NCI-H460 (cell line): ENCODE data around the gene DPM2. TPM values are rescaled to one million over a fixed set of nuclear protein-coding genes. Genes with fewer than 3 reads are reported as not detected.

Experiments
- DNase-seq: peaks from one replicate; pipeline ENCODE4 v3.0.0-alpha.2; 2016; ENCODE audit warnings: low read depth; ENCODE audit errors: extremely low read depth
- total RNA-seq: library from RNA; depleted of rRNA; stranded (reverse); fragments of >200 nt; shearing (Covaris generic); gene quantifications from 2 replicates; pipeline ENCODE4 v1.2.3, GENCODE V29; 2014

Gene DPM2
- total RNA-seq, 1 experiment from 2014 or later = 31.1 TPM

DNA sequence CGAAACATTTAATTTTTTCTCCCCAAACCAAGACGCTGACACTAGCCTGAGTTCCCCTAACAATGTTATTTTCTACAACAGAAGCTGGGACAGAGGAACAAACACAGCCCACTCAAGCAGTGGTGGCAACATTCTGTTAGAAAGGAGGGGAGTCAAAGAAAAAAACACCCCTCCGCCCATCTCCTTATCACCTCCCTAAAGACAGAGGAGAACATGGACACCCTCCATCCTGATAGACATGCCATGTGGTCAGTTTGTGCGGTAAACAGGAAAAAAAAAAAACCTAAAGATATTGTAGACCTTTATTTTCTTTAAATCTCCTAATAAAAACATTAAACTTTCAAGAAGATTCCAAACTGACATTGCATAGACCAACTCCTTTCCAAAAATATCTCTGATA, 2.9 kb upstream of the DPM2 start:
- DNase-seq = no peak

DNA sequence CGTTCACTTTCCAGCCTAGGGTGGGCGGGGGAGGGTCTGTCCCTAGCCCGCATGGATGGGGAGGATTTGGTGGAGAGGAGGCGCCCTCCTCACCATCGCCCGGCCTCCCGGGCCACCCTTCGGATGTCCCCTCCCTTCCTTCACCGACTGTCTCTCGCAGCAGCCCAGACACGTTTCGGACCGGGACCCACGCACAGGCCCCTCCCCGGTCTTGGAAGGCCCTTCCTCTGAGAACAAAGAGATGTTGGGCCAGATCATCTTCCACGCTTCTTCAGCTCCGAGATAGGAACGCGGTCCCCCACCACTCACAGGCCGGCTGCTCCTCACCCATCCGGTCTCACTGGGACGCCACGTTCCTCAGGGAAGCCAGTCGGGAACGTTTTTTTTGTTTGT, 640 bp upstream of the DPM2 start:
- DNase-seq = no peak

DNA sequence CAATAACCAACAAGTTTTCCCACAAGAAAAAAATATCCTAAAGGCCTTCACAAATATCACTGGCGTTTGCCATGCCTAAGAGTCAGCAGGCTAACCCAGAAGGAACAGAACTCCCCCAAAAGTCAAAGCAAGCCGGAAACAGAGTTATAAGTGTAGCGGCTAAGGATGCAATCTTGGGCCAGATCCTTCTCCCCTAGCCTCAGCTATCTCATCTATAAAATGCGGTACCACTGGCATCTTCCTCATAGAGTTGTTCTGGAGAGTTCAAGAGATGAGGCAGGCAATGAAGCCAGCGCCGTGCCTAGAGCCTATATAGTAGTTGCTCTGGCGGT, 632 bp downstream of the DPM2 start:
- no peak for DNase-seq

DNA sequence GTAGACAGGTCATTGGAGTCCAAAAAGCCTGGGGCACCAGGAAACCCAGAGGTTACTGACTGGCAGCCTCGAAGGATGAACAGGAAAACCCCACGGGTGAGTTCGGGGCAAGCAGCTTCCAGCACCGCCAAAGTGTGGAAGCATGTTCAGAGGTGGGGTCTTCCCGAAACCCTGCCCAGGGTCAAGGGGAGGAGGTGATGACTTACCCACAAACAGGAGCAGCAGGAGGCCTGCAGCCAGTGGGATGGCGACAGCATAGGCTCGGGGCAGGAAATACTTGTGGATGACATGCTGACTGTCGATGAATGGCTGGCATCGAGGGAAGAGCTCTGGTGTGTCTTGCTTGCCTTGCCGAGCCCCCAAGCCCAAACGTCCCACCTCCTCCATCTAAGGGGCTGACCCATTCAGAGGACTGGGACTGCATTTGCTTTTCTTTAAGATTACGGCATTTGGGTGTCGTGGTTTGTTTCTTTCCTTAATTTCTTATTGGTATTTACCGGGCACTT, 1.3 kb downstream of the DPM2 start:
- DNase-seq = no peak

DNA sequence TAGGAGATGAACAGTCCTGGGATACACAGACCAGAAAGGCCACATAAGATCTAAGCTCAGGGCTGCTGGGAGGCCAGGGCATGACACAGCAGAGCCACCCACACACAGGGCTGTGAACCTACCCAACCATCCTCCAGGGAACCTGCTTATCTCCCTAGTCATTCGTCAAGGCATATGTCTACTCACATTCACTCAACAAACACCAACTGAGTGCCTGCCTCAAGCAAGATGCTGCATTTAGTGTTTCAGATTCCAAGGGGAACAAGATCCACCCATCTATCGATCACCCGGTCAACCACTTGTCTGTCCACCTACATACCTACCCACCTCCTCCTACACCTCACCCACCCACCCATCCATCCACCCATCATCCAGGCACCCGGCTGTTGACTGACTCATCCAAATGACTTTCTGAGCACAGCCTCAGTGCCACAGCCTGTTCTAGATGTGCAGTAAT, 1.9 kb downstream of the DPM2 start:
- no peak for DNase-seq

DNA sequence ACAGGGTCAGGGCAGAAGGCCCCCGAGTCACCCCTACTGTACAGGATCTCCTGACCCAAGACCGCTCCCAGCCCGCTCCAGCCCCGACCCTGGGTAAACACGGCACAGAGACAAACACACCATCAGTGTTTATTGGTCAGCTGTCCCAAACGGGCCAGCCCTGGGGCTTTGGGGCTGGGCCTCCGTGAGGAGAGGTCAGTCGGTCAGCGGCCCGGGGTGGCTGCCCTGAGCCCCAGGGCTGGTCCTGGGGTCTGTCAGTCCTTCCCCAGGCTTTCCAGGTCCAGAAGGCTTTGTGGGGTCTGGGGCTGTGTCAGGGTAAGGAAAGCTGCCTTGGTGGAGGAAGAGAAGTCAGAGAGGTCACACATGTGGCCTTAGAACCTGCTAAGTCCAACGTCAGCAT, 2.7 kb downstream of the DPM2 start:
- DNase-seq = no peak

DNA sequence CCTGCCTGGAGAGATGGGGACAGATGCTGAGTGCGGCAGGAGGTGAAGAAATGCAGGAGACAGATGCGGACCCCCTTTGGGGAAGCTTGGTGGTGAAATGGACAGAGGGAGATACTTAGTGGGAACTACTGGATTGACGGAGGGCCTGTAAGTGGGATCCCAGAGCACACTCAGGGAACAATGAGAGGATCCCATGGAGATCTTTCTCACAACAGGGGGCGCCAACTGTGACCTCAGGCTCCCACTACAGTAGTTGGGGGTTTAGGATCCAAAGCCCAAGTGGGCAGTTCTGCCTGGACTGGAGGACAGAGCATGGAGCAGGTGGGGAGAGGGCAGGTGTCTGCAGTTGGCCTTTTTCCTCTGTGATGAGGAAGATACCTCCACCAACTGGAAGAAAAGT, 3.4 kb downstream of the DPM2 start:
- DNase-seq = no peak

DNA sequence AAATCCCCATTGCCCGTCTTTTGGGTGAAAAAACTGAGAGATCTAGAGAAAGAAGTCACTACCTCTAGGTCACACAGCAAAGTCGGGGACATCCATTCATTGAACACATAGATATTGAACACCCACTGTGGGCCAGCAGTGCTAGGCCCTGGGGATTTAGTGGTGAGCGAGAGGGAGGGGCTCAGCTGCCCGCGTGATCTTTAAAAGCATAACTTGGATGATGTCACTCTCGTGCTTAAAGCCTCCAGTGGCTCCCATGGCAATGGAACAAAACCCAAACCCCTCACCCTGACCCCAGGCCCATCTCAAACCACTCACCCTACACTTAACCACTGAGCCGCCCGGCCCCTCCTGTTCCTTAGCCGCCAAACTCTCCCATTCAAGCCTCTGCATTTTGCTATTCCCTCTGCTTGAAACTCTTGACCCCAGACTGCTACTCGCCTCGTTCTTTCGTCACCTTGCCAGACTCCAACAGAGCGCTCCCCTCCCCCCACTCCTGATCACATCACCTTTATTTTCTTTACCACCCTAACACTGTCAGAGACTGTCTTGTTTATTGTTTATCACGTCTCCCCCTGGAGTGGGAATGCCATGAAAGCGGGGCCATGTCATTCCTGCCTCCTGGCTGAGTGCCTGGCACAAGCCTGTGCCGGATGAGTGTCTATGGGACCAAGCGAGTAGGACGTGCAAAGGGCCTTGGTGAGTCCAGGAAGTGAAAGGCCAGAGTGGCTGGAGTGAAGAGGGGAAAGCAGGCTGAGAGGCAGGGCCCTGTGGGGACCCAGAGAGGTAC, 6.4 kb downstream of the DPM2 start:
- DNase-seq = peak; percentile 55

DNA sequence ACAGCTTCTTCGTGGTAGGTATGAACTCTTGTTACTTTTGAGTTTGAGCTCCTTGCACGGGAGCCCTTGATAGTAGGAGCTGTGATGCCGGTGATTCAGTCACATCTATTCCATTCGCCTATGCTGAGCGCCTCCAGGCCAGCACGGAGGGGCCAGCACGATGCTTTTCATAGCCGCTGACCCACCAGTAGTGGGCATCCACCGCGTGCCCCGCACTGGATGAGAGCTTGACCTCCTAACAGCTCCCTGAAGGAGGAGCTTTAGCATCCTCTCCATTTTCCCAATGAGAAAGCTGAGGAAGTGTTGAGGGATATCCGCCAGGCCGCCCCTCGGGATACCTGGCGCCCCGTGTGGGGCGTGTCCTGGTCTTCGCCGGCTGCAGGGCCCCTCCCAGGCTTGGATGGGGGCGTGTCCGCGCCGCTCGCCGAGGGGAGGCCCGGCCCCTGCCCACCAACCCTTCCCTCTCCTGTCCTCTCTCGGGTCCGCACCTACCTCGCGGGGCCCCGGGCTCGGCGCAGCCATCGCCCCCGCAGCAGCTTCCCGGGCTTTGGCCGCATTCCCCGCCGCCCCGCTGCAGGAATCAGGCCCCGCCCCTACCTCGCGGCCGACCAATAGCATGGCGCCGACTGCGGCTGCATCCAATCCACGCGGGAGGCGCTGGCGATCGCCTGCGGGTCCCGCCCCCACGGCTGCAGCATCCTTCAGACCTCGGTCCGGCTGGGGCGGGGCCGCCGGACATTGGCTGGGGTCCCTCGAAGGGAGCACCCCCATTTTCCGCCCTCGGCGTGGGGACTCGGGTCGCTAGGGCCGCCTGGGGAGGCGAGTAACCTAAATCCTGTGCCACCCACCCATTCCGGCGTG, 7.2 kb downstream of the DPM2 start, which contains the start of gene PIP5KL1:
PIP5KL1 (minus strand) TSS at position 547 of the 861 bp plus-strand sequence; CDS start at position 522, 25 bp downstream.
- peak; percentile 81 for DNase-seq

DNA sequence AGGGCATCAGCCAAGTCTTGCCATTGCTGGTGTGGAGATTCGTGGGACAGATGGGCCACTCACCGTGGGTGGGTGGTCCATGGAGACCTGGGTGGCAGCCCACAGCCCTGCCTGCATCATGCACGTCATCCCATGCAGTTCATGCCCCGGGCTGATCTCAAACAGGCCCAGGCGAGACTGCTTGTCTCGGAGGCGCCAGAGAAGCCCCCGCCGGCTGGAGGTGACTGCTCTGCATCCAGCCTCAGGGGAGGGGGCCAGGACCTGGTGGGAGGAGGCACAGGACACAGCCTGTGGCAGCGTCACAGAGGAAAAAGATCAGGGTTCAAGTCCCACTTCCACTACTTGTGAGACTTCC, 8.1 kb downstream of the DPM2 start:
- no peak for DNase-seq

DNA sequence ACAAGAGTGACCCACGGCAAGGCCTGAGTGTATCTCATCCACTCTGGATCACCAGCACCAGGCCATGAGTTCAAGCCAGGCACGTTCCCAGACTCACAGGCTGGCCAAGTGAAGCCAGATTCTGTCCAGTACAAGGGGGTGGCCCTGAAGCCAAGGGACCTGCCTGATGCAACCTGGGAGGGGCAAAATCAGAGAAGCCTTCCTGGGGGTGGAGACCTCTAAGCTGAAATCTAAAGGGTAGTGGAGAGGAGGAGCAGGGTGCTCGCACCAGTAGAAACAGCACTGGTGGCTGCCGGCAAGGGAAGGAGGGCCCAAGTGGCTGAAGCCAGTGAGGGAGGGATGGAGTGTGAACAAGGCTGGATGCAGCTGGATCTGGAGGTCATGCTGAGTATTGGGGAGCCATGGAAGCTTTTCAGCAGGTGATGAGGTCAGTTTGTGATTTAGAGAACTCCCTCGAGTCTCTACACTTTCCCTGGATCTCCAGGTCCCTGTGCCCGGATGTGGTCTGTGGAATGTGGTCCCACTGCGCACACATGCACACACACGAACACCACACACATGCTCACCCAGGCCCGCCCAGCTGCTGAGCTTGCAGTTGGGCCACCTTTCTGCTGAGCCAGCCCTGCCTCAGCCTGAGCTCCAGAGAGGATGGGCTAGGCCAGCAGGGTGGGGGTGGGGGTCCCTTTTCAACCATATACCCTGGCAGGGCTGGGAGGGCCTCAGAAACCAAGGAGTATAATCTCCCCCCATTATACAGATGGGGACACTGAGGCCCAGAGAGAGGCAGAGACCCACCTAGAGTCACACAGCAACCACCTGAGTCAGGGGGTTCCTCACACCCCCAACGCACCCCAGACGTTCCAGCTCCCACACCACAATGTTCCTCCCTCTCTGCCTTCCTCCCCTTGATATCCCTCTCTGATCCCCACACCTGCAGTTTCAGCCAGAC, 8.7 kb downstream of the DPM2 start:
- no peak for DNase-seq

DNA sequence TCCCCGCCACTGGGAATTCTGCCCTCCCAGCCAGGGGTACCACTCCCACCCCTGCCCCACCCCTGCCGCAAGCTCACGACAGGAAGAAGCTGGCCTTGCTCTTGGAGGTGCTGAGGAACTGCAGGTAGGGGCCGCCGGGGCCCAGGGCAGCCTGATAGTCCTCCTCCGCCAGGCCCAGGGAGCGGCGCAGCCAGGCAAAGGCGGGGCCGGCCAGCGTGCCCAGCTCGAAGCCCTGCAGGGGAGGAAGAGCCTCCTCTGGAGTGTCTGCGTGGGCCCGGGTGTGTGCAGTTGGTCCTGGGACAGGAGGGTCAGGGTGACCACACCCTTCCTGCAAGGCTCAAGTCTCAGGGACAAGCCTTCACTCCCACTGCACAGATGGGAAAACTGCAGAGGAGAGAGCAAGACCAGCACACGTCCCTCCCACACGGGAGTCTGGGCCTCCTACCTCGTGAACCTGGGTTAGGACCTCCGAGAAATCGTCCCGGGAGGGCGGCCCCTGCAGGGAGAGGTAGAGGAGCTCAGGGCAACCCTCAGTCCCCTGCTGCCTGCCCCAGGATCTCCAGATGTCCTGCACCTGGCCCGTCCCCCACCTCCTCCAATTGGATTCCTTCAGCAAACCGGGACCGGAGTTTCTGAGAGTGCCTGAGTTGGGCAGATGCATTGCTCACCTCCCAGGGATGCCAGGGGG, 9.5 kb downstream of the DPM2 start:
- no peak for DNase-seq

DNA sequence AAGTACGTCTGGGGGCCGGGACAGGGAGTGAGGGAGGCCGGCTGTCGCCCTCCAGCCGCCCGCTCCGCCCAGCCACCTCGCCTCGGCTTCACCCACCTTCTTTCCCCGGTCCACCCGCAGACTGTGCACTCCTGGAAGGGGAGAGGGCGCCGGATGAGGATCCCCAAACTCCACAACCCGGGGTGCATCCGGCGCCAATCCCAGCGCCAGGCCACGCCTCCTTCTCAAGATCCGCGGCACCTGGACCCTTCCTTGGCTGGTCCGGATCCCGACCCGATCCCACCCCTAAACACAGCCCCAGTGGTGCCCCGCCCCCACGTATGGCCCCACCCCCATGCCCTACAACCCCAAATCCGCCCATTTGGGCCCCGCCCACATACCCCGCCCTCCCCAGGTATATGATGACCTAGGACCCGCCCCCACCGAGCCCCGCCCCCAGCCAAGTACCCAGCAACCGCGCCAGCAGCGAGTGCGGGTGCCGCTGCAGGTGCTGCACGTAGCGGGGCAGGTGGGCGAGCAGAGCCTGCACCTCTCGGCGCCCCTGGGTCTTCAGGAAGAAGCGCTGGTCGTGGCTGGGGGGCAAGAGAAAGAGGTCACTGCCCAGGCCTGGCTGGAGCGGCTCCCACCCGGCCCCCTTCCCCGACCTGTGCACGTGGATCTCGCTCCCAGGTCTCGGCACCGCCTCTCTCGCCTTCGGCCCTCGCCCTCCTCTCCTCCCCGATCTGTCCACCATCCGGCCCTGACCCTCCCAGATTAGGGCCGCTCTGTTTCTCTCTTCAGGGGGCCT, 10.3 kb downstream of the DPM2 start:
- DNase-seq = no peak

DNA sequence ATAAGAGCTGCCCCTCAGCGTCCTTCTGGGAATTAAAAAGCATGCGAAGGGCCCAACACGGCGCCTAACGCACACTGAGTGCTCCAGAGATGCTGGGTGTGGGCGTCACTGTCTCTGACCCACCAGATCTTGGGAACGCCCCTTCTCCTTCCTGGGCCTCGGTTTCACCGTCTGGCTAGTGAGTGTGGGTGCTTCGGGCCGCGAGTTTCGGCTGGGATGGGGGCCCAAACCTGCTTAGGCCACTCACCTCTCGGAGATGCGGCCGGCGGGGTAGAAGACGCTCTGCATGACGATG, 10.8 kb downstream of the DPM2 start:
- no peak for DNase-seq

DNA sequence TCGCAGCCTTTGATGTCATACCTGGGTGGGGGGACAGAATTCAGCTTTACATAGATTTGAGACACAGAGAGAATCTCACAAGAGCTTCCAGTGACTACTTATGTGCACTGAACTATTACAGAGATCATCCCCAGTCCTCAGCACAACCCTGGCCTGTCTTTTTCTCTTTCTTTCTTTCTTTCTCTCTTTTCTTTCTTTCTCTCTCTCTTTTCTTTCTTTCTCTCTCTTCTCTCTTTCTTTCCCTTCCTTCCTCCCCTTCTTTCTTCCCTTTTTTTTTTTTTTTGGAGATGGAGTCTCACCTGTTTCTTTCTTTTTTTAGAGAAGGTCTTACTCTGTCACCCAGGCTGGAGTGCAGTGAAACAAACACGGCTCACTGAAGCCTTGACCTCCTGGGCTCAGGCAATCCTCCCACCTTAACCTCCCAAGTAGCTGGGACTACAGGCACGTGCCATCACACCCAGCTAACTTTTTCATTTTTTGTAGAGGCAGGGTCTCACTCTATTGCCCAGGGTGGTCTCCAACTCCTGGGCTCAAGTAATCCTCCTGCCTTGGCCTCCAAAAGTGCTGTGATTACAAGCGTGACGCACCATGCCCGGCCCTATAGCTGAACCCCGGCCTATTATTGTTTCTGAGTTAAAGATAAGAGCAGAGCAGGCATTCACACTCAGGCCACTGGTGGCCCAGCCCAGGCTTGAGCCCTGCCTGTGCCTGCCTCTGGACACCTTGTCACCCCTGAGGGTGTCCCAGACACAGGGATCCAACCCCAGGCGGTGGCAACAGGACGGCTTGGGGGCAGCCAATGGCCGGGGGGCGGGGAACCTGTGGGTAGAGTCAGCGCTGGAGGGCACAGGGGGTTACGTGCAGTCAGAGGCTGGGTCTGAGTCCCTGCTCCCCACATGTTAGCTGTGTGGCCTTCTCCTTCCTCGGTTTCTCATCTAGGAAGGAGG, 11.4 kb downstream of the DPM2 start:
- no peak for DNase-seq

DNA sequence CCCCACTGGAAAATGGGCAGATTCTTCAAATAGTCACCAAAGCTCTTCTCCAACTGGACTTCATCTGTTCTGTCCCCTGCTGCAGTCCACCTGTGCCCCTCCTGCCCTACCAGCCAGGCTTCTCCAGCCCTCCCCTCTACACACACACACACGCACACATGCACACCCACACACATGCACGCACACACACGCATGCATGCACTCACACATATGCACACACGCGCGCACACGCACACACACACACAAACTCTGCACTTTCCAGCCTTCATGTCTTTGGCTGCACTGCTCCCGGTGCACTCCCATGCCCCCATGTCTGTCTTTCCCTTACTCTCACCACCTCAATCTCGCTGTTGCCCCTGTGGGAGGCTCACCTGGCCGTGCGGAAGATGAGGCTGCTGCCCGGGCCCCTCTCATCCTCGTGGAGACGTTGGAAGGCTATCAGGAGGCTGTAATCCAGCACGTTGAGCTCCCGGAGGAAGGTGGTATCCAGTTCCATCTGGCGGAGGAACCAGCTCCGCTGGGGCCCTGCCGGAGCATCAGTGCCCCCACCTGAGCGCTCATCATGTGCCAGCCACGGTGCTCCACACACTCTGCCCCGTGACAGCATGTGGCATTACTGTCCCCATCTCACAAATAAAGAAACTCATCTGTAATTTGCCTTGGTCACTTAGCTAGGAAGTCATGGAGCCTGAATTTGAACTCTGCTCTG, 12.8 kb downstream of the DPM2 start:
- no peak for DNase-seq

DNA sequence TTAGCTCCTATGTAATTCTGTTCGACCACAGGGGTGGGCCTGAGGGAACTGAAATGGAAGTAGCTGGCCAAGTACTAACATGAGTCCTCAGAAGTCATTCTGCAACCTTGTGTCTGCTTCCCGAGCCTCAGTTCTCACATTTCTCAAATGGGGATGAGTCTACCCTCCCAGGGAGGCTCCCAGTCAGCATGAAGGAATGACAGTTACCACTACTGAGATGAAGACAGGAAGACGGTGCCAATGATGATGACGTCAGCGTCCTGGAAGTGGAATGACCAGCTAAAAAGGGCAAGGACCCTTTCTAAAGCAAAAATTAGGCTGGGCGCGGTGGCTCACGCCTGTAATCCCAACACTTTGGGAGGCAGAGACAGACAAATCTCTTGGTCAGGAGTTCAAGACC, 13.9 kb downstream of the DPM2 start:
- DNase-seq = no peak

DNA sequence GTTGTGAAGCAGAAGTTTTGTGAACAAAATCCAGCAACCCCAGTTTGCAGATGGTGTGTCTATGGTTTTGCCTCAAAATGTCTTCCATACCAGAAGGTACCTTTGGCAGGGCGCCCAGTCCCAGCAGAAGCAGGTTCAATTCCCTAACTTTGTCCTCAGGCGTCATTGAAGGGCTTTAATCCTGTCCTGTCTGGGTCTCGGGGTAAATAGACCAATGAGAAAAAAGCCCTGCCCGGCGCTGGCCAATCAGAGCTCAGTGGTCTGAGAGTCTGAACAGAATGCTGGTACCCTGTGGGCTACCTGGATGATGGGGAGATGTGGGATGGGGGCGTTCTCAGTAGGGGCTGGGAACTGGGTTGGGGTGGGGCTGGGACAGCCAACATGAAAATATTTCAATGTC, 14.6 kb downstream of the DPM2 start:
- no peak for DNase-seq
